ENCODE results near the gene ENDOU. TPM values are rescaled to one million over a fixed set of nuclear protein-coding genes. Genes with fewer than 3 reads are reported as not detected.

ENDOU gene
- total RNA-seq, 2 donors from 2014 or later: not detected

DNA sequence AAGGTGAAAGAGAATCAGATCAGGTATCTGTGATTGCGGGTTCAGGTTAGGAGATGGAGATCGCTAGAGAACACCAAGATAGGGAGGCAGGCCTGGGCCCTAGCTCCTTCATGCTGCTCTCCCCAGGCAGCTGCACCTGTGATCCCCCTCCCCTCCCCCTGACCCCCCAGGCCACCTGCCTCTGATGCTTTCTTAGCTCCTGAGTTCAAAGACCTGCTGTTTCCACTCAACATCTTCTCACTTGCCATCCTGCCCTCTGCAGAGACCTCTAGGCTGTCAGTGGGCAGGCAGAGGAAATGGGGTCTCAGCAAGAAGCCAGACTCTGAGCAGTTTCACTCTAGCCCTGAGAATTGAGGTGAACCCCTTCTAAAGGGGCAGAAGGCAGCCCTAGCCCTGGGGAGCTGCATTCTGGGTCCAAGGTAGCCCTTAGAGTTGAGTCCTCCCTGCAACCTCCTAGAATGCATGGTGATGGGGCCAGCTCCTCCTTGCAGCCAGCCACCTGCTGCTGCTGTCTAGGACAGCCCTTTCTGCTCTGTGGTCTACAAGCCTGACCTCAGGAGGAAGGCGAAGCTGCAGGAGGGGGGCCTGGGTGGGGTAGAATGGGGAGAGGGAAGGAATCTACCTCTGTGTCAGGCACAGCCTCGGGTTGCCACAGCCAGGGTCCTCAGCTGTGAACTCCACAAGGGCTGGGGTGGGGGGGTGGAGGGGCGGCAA lies 41.4 kb upstream of the ENDOU start:
- no peaks in the 10 kb centered on the region for H3K36me3 Mint-ChIP-seq
- no peak for DNase-seq (ENCODE audit: low spot score)
- no peak overlapping the region for H3K27ac Mint-ChIP-seq

DNA sequence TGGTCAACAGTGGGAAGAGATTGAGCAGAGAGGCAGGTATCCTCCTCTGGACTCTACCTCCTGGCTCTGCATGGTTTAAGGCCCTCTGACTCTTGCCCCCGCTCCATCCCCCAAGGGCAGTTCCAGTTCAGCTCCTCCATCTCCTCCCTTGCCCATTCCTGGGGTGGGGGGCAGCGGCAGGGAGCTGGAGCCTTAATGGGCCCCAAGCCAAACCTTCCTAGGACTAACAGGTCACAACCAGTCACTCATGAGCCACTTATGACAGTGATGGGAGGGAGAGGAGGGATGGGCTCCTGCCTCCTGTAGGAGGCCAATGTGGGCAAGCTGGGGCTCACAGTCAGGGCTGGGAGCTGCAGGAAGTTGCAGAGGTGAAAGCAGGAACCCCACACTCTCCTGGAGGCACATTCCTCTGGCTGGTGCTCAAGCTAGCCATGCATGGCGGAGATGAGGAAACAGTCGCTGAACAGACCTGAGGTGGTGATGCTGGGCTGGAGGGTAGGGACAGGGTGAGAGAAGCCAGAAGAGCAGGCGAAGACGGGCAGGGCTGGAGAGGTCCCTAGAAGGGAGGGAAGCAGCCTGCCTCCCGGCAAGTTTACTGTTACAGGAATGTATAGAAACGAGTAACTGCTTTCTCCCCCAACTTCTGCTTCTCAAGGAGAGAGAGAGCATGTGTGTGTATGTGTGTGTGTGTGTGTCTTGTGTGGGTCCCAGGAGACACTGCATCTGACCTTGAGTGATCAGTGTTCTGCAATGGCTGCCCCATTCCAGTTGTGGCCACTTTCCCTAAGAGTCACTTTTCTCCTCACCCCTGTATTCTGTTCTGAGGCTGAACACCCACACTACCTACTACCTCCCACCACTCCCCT lies 38.4 kb upstream of the ENDOU start:
- Mint-ChIP-seq H3K27me3 (peaks cover 0 to 7% of the 10 kb centered on the region in 2 donors), H3K27ac (peak overlapping the region in 1 of 2 donors; percentile 48), H3K9me3 (no peaks in the 10 kb centered on the region), H3K4me3 (no peak overlapping the region), H3K4me1 (ENCODE audit: low read depth in 2 of 2) (peaks cover 0 to 2% of the 10 kb centered on the region in 2 donors), H3K36me3 (no peaks in the 10 kb centered on the region)
- ATAC-seq (no peak), DNase-seq (ENCODE audit: low spot score) (no peak)

More for the DNA sequence above, 41.4 kb upstream of the ENDOU start:
- H3K4me1 Mint-ChIP-seq (ENCODE audit: low read depth in 2 of 2): peaks cover 0 to 2% of the 10 kb centered on the region in 2 donors
- peaks cover 0 to 5% of the 10 kb centered on the region in 2 donors for H3K27me3 Mint-ChIP-seq
- H3K9me3 Mint-ChIP-seq: no peaks in the 10 kb centered on the region
- ATAC-seq: no peak
- H3K4me3 Mint-ChIP-seq: no peak overlapping the region

DNA sequence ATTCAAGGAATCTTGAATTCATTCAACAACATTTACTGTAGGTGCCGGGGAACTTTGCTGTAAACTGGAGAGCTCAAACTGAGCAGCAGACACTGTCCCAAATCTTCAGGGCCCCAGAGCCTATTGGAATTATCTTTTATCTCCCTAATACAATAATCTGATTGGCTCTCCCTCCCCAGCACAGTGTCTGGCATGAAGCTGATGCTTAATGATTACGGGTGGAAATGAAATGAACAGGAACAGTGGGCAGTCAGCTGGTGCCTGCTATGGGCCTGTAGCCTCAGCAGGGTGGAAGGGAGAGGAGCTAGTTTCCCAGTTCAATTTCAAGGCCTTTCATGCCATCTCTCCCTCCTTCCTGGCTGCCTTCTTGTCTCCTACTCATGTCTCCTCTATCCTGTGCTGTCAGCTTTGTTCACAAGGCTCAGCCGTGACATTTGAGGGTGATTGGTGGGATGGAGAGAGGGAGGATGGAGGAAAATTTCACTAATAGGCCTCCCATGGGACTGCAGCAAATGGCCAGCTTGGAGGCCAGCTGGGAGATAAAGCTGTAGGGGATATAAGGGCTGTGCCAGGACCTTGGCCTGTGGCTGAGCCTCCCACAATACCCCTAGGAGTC lies 37.7 kb upstream of the ENDOU start:
- DNase-seq (ENCODE audit: low spot score): no peak
- no peak overlapping the region for H3K4me3 Mint-ChIP-seq
- ATAC-seq: no peak
- H3K9me3 Mint-ChIP-seq: no peaks in the 10 kb centered on the region
- peaks cover 0 to 7% of the 10 kb centered on the region in 2 donors for H3K27me3 Mint-ChIP-seq
- no peaks in the 10 kb centered on the region for H3K36me3 Mint-ChIP-seq
- peaks cover 0 to 5% of the 10 kb centered on the region in 2 donors for H3K4me1 Mint-ChIP-seq (ENCODE audit: low read depth in 2 of 2)
- no peak overlapping the region for H3K27ac Mint-ChIP-seq

DNA sequence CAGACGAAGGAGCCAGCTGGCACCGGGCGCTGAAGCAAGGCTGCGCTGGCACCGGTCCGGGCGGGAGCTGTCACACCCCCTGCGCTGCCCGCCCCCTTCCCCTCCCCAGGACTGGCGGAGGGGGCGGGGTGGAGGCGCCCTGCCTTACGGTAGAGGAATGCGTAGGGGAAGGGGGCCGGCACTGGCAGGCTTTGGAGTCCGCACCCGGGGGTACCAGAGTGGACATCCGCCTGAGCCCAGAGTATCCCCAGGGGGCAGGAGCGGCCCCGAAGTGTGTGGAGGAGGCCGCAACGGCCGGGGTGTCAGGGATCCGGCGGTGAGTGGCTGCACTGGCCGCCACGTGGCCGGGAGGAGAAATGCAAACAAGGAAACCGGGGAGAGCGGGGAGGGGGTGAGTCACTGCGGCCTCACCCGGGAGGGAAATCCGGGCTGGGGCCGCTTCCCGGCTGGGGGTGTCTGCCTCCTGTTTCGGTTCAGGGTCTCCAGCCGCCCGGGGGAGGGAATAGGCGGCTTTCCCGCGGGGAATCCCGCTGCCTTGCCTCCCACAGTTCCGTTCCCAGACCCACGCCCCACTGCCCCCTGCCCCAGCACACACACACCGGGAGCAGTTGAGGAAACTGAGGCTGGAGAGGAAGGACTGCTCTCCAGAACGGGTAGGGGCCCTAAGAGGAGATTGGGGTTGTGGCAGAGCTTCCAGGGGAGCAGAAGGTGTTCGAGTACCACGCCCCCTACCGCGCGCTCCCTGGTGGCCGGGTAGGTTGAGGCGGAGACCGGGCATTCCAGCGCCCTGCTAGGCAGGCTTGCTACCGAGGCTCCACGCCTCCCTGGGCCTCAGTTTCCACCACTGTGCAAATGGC lies 33.8 kb upstream of the ENDOU start, which contains the start of gene RAPGEF3:
RAPGEF3 (minus strand) TSS at position 47 of the 857 bp plus-strand sequence. CDS start 324 bp downstream, outside the sequence.
- Mint-ChIP-seq H3K9me3 (no peaks in the 10 kb centered on the region), H3K4me1 (ENCODE audit: low read depth in 2 of 2) (peaks cover 15 to 16% of the 10 kb centered on the region in 2 donors)
- DNase-seq (ENCODE audit: low spot score): peak; percentile 90

DNA sequence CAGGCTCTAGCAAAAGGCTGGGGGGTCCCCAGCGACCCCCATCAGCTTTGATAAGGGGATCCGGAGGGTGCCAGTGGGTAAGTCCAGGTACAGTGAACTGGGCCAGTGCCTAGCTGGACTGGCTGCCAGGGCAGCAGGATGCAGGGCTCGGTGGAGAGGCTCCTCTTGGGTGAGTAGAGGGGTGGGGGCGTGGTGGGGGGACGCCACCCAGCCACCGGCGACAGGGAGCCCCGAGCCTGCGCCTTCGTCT lies 33.2 kb upstream of the ENDOU start:
- no peak for DNase-seq (ENCODE audit: low spot score)
- H3K4me1 Mint-ChIP-seq (ENCODE audit: low read depth in 2 of 2): peaks cover 15 to 16% of the 10 kb centered on the region in 2 donors
- H3K36me3 Mint-ChIP-seq: no peaks in the 10 kb centered on the region

More for the DNA sequence above, 33.8 kb upstream of the ENDOU start, which contains the start of gene RAPGEF3:
- ATAC-seq: peak; percentile 83 to 90
- no peaks in the 10 kb centered on the region for H3K36me3 Mint-ChIP-seq
- peaks cover 0 to 2% of the 10 kb centered on the region in 2 donors for H3K27me3 Mint-ChIP-seq
- H3K4me3 Mint-ChIP-seq: peak within 1 kb of the TSS; percentile 65
- H3K27ac Mint-ChIP-seq: no peak within 1 kb of the TSS

DNA sequence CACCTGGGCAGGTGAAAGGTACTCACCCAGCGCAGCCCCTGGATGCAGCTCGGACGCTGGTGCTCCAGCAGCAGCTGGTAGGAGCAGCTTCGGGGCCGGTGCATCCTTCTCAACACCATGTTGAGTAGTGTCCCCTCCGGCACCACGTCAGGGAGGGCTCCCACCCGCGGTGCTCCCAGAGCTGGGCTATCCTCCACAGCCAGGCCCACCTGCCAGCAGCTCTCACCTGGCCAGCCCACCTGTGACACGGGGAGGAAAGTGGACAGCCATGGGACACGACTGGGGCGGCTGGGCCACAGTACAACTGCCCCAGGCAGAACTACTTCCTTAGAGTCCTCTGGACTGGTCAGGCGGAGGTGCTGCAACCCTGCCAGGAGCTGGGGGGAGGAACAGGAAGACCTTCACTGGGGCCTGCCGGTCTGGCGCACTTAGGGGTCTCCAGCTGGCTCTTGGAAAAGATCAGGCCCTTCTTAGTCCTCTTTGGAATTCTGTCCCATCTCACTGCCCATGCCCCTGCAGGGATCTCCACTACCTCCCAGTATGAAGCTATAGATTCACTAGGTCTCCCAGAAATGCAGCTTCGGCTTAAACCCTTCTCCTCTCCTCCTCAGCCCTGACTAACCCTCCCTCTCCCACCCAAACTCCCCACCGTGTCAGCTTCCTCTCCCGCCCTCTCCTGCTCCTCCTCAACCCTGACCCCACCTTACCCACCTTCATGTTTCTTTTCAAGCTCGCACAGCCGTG lies 32.7 kb upstream of the ENDOU start:
- Mint-ChIP-seq H3K36me3 (no peaks in the 10 kb centered on the region), H3K4me3 (peak overlapping the region; percentile 65), H3K4me1 (ENCODE audit: low read depth in 2 of 2) (peaks cover 15 to 16% of the 10 kb centered on the region in 2 donors), H3K27ac (no peak overlapping the region), H3K27me3 (peaks cover 0 to 2% of the 10 kb centered on the region in 2 donors), H3K9me3 (no peaks in the 10 kb centered on the region)
- no peak for ATAC-seq
- no peak for DNase-seq (ENCODE audit: low spot score)

More for the DNA sequence above, 33.2 kb upstream of the ENDOU start:
- Mint-ChIP-seq H3K27me3 (peaks cover 0 to 2% of the 10 kb centered on the region in 2 donors), H3K9me3 (no peaks in the 10 kb centered on the region), H3K27ac (no peak overlapping the region), H3K4me3 (peak overlapping the region; percentile 65)
- ATAC-seq: no peak

DNA sequence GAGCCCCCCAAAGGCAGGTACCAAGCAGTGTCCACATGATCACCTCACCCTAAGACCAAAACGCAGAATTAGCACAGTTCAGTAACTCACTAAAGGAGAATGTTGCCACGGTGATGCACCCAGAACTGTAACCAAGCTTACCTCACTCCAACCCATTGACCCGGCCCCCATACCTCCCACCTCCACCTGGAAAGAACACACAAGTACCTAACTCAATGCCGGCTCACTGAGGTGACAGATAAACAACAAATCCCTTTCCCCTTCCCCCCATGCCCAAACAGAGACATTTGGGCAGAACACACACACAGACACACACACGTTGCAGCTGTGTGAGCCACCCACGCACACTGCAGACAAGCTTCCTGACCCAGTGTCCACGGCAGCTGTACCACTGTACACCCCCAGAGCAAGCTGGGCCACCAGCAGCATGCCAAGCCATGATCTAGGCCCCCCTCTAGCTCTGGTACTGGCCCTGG lies 32.1 kb upstream of the ENDOU start:
- Mint-ChIP-seq H3K27ac (no peak overlapping the region), H3K4me3 (no peak overlapping the region), H3K4me1 (ENCODE audit: low read depth in 2 of 2) (peaks cover 15 to 16% of the 10 kb centered on the region in 2 donors), H3K27me3 (peaks cover 0 to 2% of the 10 kb centered on the region in 2 donors), H3K36me3 (no peaks in the 10 kb centered on the region), H3K9me3 (no peaks in the 10 kb centered on the region)
- ATAC-seq: no peak
- DNase-seq (ENCODE audit: low spot score): no peak

DNA sequence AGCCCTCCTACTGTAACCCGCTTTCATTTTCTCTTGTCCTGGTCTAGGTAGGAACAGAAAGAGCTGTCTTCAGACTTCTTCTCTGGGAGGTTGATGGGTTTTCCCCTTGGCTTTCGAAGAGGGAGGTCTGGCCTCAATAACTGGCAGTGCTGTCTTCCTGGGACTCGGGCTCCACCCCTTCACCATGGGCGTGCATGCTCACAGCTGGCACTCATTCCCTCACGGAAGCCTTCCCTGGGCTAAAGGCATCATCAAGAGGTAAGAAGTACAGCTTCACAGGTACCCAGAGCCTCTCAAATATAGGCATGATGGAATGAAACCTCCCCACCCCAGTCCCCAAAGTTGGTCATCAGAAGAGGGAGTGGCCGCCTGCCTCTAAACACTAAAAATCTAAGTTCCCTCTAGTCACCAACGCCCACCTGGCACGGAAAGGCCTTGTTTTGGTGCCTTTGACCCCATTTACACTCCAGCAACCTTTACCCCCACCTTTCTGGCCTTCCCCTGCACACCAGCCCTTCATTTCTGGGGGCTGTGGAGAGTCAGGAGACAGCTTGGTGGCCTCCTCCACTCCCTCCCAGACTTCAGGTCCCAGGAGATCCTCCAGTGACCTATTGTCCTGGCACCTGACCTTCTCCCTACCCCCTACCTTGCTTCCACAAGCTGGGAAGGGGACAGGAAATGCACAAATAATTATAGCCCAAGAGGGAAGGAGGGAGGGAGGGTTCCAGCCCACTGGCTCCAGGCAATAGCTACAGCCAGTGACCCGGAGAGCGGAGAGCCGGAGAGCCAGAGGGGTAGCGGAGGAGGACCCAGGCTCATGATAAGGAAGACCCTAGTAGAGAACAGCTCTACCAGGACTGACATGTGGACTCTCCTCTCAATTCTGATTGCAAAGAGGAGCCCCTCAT lies 30.6 kb upstream of the ENDOU start:
- Mint-ChIP-seq H3K4me3 (peak overlapping the region; percentile 28), H3K27me3 (peaks cover 0 to 2% of the 10 kb centered on the region in 2 donors), H3K27ac (peak overlapping the region in 1 of 2 donors; percentile 3), H3K4me1 (ENCODE audit: low read depth in 2 of 2) (peaks cover 15 to 16% of the 10 kb centered on the region in 2 donors), H3K9me3 (no peaks in the 10 kb centered on the region), H3K36me3 (no peaks in the 10 kb centered on the region)
- ATAC-seq: no peak
- DNase-seq (ENCODE audit: low spot score): no peak

DNA sequence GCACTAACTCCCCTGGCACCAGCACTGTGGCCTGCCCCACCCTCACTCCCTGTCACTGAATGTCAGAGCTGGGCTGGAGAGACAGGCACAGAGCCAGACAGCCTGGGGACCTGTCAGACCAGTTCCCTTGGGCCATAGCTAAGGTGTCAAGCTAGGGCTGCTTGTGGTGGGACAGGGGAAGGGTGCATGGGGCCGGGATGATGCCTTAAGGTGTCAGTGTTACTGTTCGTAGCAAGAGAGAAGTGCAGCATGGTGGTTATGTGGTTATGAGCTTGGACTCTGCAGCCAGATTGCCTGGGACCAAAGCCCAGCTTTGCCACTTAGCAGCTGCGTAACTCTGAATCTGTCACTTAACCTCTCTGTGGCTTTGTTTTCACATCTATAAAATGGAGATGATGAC lies 29.6 kb upstream of the ENDOU start:
- ATAC-seq: peak; percentile 34 to 60
- no peak overlapping the region for H3K27ac Mint-ChIP-seq
- H3K9me3 Mint-ChIP-seq: no peaks in the 10 kb centered on the region
- H3K27me3 Mint-ChIP-seq: peaks cover 0 to 2% of the 10 kb centered on the region in 2 donors
- H3K4me1 Mint-ChIP-seq (ENCODE audit: low read depth in 2 of 2): peaks cover 15 to 16% of the 10 kb centered on the region in 2 donors
- no peaks in the 10 kb centered on the region for H3K36me3 Mint-ChIP-seq
- H3K4me3 Mint-ChIP-seq: no peak overlapping the region
- no peak for DNase-seq (ENCODE audit: low spot score)

DNA sequence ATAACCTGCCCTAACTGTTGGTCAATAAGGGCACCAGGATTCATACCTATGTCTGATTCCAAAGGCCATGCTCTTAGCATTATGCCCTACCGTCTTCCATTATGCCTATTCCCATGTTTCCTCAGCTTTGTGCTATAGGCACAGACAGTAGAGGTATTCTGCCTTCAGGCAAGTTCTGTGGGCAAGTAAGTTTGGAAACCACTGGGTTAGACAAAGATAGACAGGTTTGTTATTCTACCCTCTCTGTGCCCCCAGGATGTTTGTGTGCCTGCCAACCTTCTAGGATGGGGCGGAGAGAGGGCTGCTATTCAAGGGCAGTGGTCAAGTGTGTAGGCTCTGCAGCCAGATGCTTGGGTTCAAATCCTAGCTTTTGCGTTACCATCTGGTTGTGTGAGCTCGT lies 28.8 kb upstream of the ENDOU start:
- Mint-ChIP-seq H3K9me3 (no peaks in the 10 kb centered on the region), H3K36me3 (no peaks in the 10 kb centered on the region), H3K27me3 (peaks cover 0 to 5% of the 10 kb centered on the region in 2 donors), H3K4me3 (no peak overlapping the region), H3K27ac (no peak overlapping the region), H3K4me1 (ENCODE audit: low read depth in 2 of 2) (peaks cover 15 to 16% of the 10 kb centered on the region in 2 donors)
- DNase-seq (ENCODE audit: low spot score): no peak
- no peak for ATAC-seq

DNA sequence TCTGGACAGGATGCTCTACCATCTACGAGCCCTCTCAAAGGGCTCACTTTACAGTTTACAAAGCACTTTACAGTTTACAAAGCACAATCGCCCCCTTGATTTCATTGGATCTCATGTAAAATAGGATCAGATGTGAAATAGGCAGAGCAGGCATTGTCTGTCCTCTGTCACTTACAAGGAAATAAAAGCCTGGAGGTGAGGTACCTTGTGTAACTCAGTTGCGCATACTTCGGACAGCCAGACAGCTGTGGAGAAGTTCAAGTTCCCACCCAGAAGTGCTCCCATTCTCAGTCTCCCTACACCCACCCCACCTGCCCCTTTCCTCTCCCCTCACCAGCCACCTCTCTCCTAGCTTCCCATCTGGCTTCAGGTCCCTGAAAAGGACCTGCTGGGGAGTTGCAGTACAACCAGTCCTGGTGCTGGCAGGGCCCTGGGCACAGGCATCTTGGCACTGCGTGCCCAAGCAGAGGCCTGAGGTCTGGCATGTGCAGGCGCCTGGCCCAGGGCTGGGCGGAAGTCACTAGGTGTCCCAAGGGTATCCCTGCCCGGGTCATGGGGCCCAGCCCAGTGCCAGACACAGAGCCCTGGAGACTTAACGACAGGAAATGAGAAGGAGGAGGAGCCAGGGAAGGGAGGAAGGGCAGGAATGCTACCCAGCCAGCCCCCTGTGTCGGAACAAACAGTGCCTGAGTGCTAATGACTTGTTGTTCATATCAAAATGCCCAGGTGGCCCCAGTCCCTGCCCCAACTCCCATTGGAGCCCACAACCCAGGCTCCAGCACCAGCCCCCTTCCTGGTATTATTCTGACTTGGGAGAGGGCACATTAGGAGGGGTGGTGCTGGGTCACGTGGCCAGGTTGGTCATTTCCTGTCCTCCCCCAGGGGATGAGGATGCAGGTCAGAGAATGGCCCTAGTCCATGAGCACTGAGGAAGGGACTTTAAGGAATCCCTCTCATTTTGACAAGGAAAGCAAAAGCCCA lies 28.0 kb upstream of the ENDOU start:
- Mint-ChIP-seq H3K27me3 (peaks cover 0 to 9% of the 10 kb centered on the region in 2 donors), H3K36me3 (no peaks in the 10 kb centered on the region), H3K27ac (no peak overlapping the region), H3K9me3 (no peaks in the 10 kb centered on the region), H3K4me3 (no peak overlapping the region), H3K4me1 (ENCODE audit: low read depth in 2 of 2) (peaks cover 15 to 19% of the 10 kb centered on the region in 2 donors)
- DNase-seq (ENCODE audit: low spot score): no peak
- ATAC-seq: no peak

Measured in natural killer cell treated with Interleukin-12 subunit alpha and Interleukin-12 subunit beta and Interleukin-15 and Interleukin-18, amount 100 ng/mL, for 72 hours (primary cell).